MCF 10A (cell line): ENCODE results near the gene PPP2R2D. TPM values are rescaled to one million over a fixed set of nuclear protein-coding genes. Genes with fewer than 3 reads are reported as not detected.

Source experiments
- BruUV-seq: library from RNA; stranded (reverse); fragments of 400-500 nt; replicated peaks from 2 replicates; lab custom pipeline; 2021; lab: Mats Ljungman, UMichigan
- CTCF ChIA-PET: fragments of 300-600 bp; sonication (Branson Sonifier 250); formaldehyde crosslinking; extraction: SDS; loops from one replicate; lab custom pipeline; 2021; ENCODE audit warnings: antibody characterized with exemption, inconsistent platforms; lab: Yijun Ruan, JAX
- POLR2A ChIA-PET: fragments of 300-600, 350-650 bp; sonication (Branson Sonifier 250); formaldehyde crosslinking; extraction: SDS; loops from one replicate; lab custom pipeline; 2020; ENCODE audit warnings: antibody characterized with exemption, inconsistent platforms; lab: Yijun Ruan, JAX
- DNase-seq: peaks from one replicate; pipeline ENCODE4 v3.0.0-alpha.2; 2018; ENCODE audit not compliant: unreplicated experiment
- H3K27ac Mint-ChIP-seq: one replicate; pipeline ENCODE4 v1.8.0; 2022; ENCODE audit warnings: mild to moderate bottlenecking, low read depth, mixed read lengths; ENCODE audit not compliant: unreplicated experiment
- H3K27me3 Mint-ChIP-seq: one replicate; pipeline ENCODE4 v1.8.0; 2022; ENCODE audit warnings: mixed read lengths; ENCODE audit not compliant: insufficient read depth, unreplicated experiment
- H3K36me3 Mint-ChIP-seq: one replicate; pipeline ENCODE4 v1.8.0; 2022; ENCODE audit warnings: mild to moderate bottlenecking, moderate library complexity, mixed read lengths; ENCODE audit not compliant: insufficient read depth, unreplicated experiment
- H3K4me1 Mint-ChIP-seq: one replicate; pipeline ENCODE4 v1.8.0; 2022; ENCODE audit warnings: mixed read lengths; ENCODE audit not compliant: insufficient read depth, unreplicated experiment
- H3K4me3 Mint-ChIP-seq: one replicate; pipeline ENCODE4 v1.8.0; 2022; ENCODE audit warnings: mild to moderate bottlenecking, moderate library complexity, mixed read lengths; ENCODE audit not compliant: unreplicated experiment
- H3K9me3 Mint-ChIP-seq: one replicate; pipeline ENCODE4 v1.8.0; 2022; ENCODE audit warnings: mixed read lengths; ENCODE audit not compliant: unreplicated experiment
- intact Hi-C: fragments of 100-400 bp; cut with micrococcal nuclease; formaldehyde crosslinking; loops from 2 replicates; pipeline ENCODE4 v1.14.1; 2022
- total RNA-seq: library from RNA; stranded (reverse); gene quantifications from 2 replicates; pipeline ENCODE4 v1.2.3, GENCODE V29; 2022
- TF ChIP-seq, protein P1 (sequence below): fragments of 200-600 bp; IDR thresholded peaks from one replicate; pipeline ENCODE4 v1.8.0; 2022; ENCODE audit warnings: antibody characterized with exemption, mild to moderate bottlenecking; ENCODE audit not compliant: unreplicated experiment

PPP2R2D gene
- total RNA-seq, 1 experiment from 2014 or later = 35.5 TPM

- Mint-ChIP-seq H3K36me3 (peaks cover 10% of the 10 kb centered on the region), H3K27ac (no peak overlapping the region), H3K4me3 (no peak overlapping the region), H3K9me3 (no peaks in the 10 kb centered on the region), H3K4me1 (peaks cover 31% of the 10 kb centered on the region), H3K27me3 (no peaks in the 10 kb centered on the region)
- TF ChIP-seq, protein P1, sequence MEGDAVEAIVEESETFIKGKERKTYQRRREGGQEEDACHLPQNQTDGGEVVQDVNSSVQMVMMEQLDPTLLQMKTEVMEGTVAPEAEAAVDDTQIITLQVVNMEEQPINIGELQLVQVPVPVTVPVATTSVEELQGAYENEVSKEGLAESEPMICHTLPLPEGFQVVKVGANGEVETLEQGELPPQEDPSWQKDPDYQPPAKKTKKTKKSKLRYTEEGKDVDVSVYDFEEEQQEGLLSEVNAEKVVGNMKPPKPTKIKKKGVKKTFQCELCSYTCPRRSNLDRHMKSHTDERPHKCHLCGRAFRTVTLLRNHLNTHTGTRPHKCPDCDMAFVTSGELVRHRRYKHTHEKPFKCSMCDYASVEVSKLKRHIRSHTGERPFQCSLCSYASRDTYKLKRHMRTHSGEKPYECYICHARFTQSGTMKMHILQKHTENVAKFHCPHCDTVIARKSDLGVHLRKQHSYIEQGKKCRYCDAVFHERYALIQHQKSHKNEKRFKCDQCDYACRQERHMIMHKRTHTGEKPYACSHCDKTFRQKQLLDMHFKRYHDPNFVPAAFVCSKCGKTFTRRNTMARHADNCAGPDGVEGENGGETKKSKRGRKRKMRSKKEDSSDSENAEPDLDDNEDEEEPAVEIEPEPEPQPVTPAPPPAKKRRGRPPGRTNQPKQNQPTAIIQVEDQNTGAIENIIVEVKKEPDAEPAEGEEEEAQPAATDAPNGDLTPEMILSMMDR = no peak
- POLR2A ChIA-PET = interaction anchor here (0.6 to 1.2 kb wide), 2 partner anchors 25 to 48 kb away, joined by 3 read pairs; no protein-coding TSS in a partner anchor
- BruUV-seq = no TSS peak
- DNase-seq = no peak
- CTCF ChIA-PET = interaction anchor here (0.6 to 1.8 kb wide), 2 partner anchors 39 to 139 kb away, joined by 3 to 10 read pairs; no protein-coding TSS in a partner anchor
- intact Hi-C loops = no loop called here
Measured at GRCh38 chr10:131925011-131925649, 24.3 kb downstream of the PPP2R2D start.

DNA sequence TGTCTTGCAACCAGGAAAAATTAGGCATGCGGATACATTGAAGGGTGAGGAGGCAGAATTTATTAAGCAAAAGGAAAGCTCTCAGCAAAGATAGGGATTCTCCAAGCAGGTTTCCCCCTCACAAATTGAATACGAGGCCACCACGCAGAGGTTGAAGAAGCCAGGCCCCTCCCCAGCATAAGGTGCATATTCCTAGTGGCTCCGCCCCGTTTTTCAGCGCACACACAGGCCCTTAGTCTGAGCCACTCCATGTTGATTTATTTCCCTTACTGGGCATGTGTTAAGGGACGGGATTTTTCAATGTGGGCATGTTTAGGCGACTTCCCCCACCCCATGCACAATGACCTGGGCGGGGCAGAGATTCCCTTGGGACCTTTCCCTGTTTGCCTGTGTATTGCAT lies 24.9 kb downstream of the PPP2R2D start:
- no TSS peak for BruUV-seq
- peaks cover 10% of the 10 kb centered on the region for H3K36me3 Mint-ChIP-seq
- intact Hi-C loops = no loop called here
- no peaks in the 10 kb centered on the region for H3K27me3 Mint-ChIP-seq
- TF ChIP-seq, protein P1 = no peak
- H3K9me3 Mint-ChIP-seq = no peaks in the 10 kb centered on the region
- peaks cover 29% of the 10 kb centered on the region for H3K4me1 Mint-ChIP-seq
- no peak overlapping the region for H3K4me3 Mint-ChIP-seq
- CTCF ChIA-PET = interaction anchor here (0.6 to 1.8 kb wide), 3 partner anchors 40 to 140 kb away, joined by 3 to 10 read pairs (median 3); no protein-coding TSS in a partner anchor
- no peak overlapping the region for H3K27ac Mint-ChIP-seq
- POLR2A ChIA-PET = interaction anchor here (1.2 kb wide), 1 partner anchor 25 kb away, joined by 3 read pairs; no protein-coding TSS in a partner anchor
- DNase-seq = no peak

GRCh38 chr10:131926253-131926652 lies 25.4 kb downstream of the PPP2R2D start:
- H3K4me3 Mint-ChIP-seq = no peak overlapping the region
- no peak overlapping the region for H3K27ac Mint-ChIP-seq
- no peaks in the 10 kb centered on the region for H3K27me3 Mint-ChIP-seq
- DNase-seq = no peak
- no TSS peak for BruUV-seq
- H3K9me3 Mint-ChIP-seq = no peaks in the 10 kb centered on the region
- peaks cover 27% of the 10 kb centered on the region for H3K4me1 Mint-ChIP-seq
- peaks cover 10% of the 10 kb centered on the region for H3K36me3 Mint-ChIP-seq
- ChIA-PET POLR2A (interaction anchor here (1.2 kb wide), 1 partner anchor 26 kb away, joined by 3 read pairs; no protein-coding TSS in a partner anchor), CTCF (interaction anchor here (0.6 to 1.8 kb wide), 4 partner anchors 11 to 217 kb away, joined by 3 to 10 read pairs (median 4); no protein-coding TSS in a partner anchor)
- TF ChIP-seq, protein P1 = no peak
- intact Hi-C loops = no loop called here

- intact Hi-C loops = no loop called here
- peaks cover 23% of the 10 kb centered on the region for H3K4me1 Mint-ChIP-seq
- ChIA-PET CTCF (interaction anchor here (0.7 to 1.8 kb wide), 3 partner anchors 10 to 216 kb away, joined by 3 to 10 read pairs (median 4); no protein-coding TSS in a partner anchor), POLR2A (no interaction called here)
- H3K4me3 Mint-ChIP-seq = no peak overlapping the region
- H3K27ac Mint-ChIP-seq = peak overlapping the region; percentile 84
- H3K9me3 Mint-ChIP-seq = no peaks in the 10 kb centered on the region
- H3K36me3 Mint-ChIP-seq = peaks cover 10% of the 10 kb centered on the region
- no peaks in the 10 kb centered on the region for H3K27me3 Mint-ChIP-seq
- no peak for DNase-seq
- no TSS peak for BruUV-seq
- TF ChIP-seq, protein P1 = no peak
Measured at GRCh38 chr10:131926743-131927595, 26.2 kb downstream of the PPP2R2D start.
